ENCODE data around the gene FNBP1. TPM values are rescaled to one million over a fixed set of nuclear protein-coding genes. Genes with fewer than 3 reads are reported as not detected.

The FNBP1 gene
- total and polyA plus RNA-seq, 8 donors, result 5.3 to 18.5 (median 7.1) TPM

GRCh38 chr9:129881547-129882324 is 161.3 kb downstream of the FNBP1 start:
- Histone ChIP-seq H3K4me1 (peaks cover 4 to 8% (median 6%) of the 10 kb centered on the region in 3 donors), H3K36me3 (peaks cover 0 to 24% (median 0%) of the 10 kb centered on the region in 3 donors), H3K9me3 (no peaks in the 10 kb centered on the region), H3K4me3 (no peak overlapping the region), H3K27me3 (no peaks in the 10 kb centered on the region), H3K27ac (no peak overlapping the region)
- intact Hi-C loops (cut with DNase I), result loop anchor here in 1 of 3 donors (10.0 kb wide), 2 partner anchors 183 to 353 kb away; no protein-coding TSS in a partner anchor
- TF ChIP-seq CTCF (IDR thresholded peaks at IDR 0.05), result no peak
- DNase-seq (no peak), FAIRE-seq (no peak), ATAC-seq (no peak)
- 86 to 89% methylated on average over 19 of the region's 19 CpGs for WGBS, 2 donors

GRCh38 chr9:129880654-129881546 is 162.1 kb downstream of the FNBP1 start:
- DNase-seq (peak in 1 of 6 donors; percentile 66), FAIRE-seq (no peak), ATAC-seq (no peak)
- Histone ChIP-seq H3K27ac (no peak overlapping the region), H3K36me3 (peaks cover 0 to 28% (median 0%) of the 10 kb centered on the region in 3 donors), H3K4me3 (no peak overlapping the region), H3K4me1 (peaks cover 0 to 8% (median 6%) of the 10 kb centered on the region in 3 donors), H3K9me3 (no peaks in the 10 kb centered on the region), H3K27me3 (no peaks in the 10 kb centered on the region)
- 87 to 89% methylated on average over 28 of the region's 28 CpGs for WGBS, 2 donors
- no peak for TF ChIP-seq CTCF (IDR thresholded peaks at IDR 0.05)
- intact Hi-C loops (cut with DNase I), result loop anchor here in 1 of 3 donors (10.0 kb wide), 2 partner anchors 184 to 354 kb away; no protein-coding TSS in a partner anchor

- H3K27me3 ChIP-seq, result no peaks in the 10 kb centered on the region
- 94 to 95% methylated on average over 31 of the region's 31 CpGs for WGBS, 2 donors
- peaks cover 0 to 6% (median 6%) of the 10 kb centered on the region in 3 donors for H3K4me1 ChIP-seq
- DNase-seq, result peak in 1 of 6 donors; percentile 66
- no peak for ATAC-seq
- intact Hi-C loops (cut with DNase I), result loop anchor here in 1 of 3 donors (10.0 kb wide), 2 partner anchors 185 to 355 kb away; no protein-coding TSS in a partner anchor
- no peak overlapping the region for H3K4me3 ChIP-seq
- TF ChIP-seq CTCF (IDR thresholded peaks at IDR 0.05), result no peak
- FAIRE-seq, result no peak
- no peak overlapping the region for H3K27ac ChIP-seq
- H3K36me3 ChIP-seq, result peaks cover 0 to 36% (median 6%) of the 10 kb centered on the region in 3 donors
- H3K9me3 ChIP-seq, result no peaks in the 10 kb centered on the region
These were observed 162.9 kb downstream of the FNBP1 start for GRCh38 chr9:129879991-129880653.

- H3K4me1 ChIP-seq, result peaks cover 0 to 6% (median 4%) of the 10 kb centered on the region in 3 donors
- FAIRE-seq, result no peak
- H3K4me3 ChIP-seq, result no peak overlapping the region
- no peak for ATAC-seq
- peaks cover 0 to 45% (median 13%) of the 10 kb centered on the region in 3 donors for H3K36me3 ChIP-seq
- 91% methylated on average over 16 to 17 of the region's 17 CpGs for WGBS, 2 donors
- intact Hi-C loops (cut with DNase I), result no loop called here
- no peak overlapping the region for H3K27ac ChIP-seq
- no peak for TF ChIP-seq CTCF (IDR thresholded peaks at IDR 0.05)
- no peaks in the 10 kb centered on the region for H3K9me3 ChIP-seq
- H3K27me3 ChIP-seq, result no peaks in the 10 kb centered on the region
- peak in 1 of 6 donors; percentile 76 for DNase-seq
These were observed 163.8 kb downstream of the FNBP1 start for GRCh38 chr9:129879103-129879699.

Measured in pancreas (tissue), 10 donors.